CD4-positive, alpha-beta T cell (primary cell): ENCODE results near the gene SOX1. TPM values are rescaled to one million over a fixed set of nuclear protein-coding genes. Genes with fewer than 3 reads are reported as not detected.

Experiments used
- ATAC-seq: fragments of 200-7000 bp; cut with Tn5 transposase; one replicate; pipeline ENCODE4 v1.10.0; 2022; ENCODE audit warnings: mild to moderate bottlenecking; ENCODE audit not compliant: poor library complexity
- CTCF ChIA-PET: fragments of 350-600 bp; sonication (Branson Sonifier 250); formaldehyde crosslinking; loops from one replicate; lab custom pipeline; 2021; ENCODE audit warnings: antibody characterized with exemption, inconsistent platforms; lab: Charles Lee
- POLR2A ChIA-PET: fragments of 350-600 bp; sonication (Branson Sonifier 250); formaldehyde crosslinking; loops from one replicate; lab custom pipeline; 2021; ENCODE audit warnings: antibody characterized with exemption, inconsistent platforms; lab: Charles Lee
- DNase-seq, 14 experiments: peaks; one replicate each; pipeline ENCODE4 v3.0.0-alpha.2; 2013 to 2020; ENCODE audit warnings: mixed read lengths in 2 of 14
- H3K27ac ChIP-seq, 2 donors: one replicate each; pipeline versions ENCODE4 v1.5.1 to v1.7.0; 2013; ENCODE audit warnings: low read length in 2 of 2, low read depth in 1 of 2, mild to moderate bottlenecking in 1 of 2
- H3K27me3 ChIP-seq, 2 experiments: 1 replicate in 1 of 2; 2 replicates in 1 of 2; pipeline versions ENCODE4 v1.6.1 to v1.7.0; 2013; ENCODE audit warnings: low read length in 2 of 2, control low read depth in 1 of 2, mild to moderate bottlenecking in 1 of 2, moderate library complexity in 1 of 2; ENCODE audit not compliant: insufficient read depth in 2 of 2, control insufficient read depth in 1 of 2
- H3K36me3 ChIP-seq: one replicate; pipeline ENCODE4 v1.6.1; 2013; ENCODE audit warnings: low read length, control low read depth; ENCODE audit not compliant: insufficient read depth
- H3K4me1 ChIP-seq: one replicate; pipeline ENCODE4 v1.6.1; 2013; ENCODE audit warnings: low read length, control low read depth; ENCODE audit not compliant: insufficient read depth
- H3K4me3 ChIP-seq: one replicate; pipeline ENCODE4 v1.5.1; 2013; ENCODE audit warnings: mild to moderate bottlenecking, low read length, moderate library complexity
- H3K9me3 ChIP-seq, 2 experiments: 1 replicate in 1 of 2; 2 replicates in 1 of 2; pipeline versions ENCODE4 v1.6.1 to v1.7.0; 2013; ENCODE audit warnings: low read length in 2 of 2, mild to moderate bottlenecking in 2 of 2, control low read depth in 1 of 2, moderate library complexity in 1 of 2; ENCODE audit not compliant: control insufficient read depth in 1 of 2, insufficient read depth in 1 of 2
- H3K27ac Mint-ChIP-seq: one replicate; pipeline ENCODE4 v1.8.0; 2020; ENCODE audit warnings: mixed read lengths
- H3K27me3 Mint-ChIP-seq: one replicate; pipeline ENCODE4 v1.8.0; 2021; ENCODE audit warnings: mixed read lengths
- H3K36me3 Mint-ChIP-seq: one replicate; pipeline ENCODE4 v1.8.0; 2021; ENCODE audit warnings: low read depth, mixed read lengths
- H3K4me1 Mint-ChIP-seq: one replicate; pipeline ENCODE4 v1.8.0; 2021; ENCODE audit warnings: low read depth, mixed read lengths
- H3K4me3 Mint-ChIP-seq: one replicate; pipeline ENCODE4 v1.8.0; 2020; ENCODE audit warnings: mild to moderate bottlenecking, mixed read lengths
- H3K9me3 Mint-ChIP-seq: one replicate; pipeline ENCODE4 v1.8.0; 2020; ENCODE audit warnings: mixed read lengths
- CTCF ChIP-seq: fragments of 200-600 bp; IDR thresholded peaks from one replicate; pipeline ENCODE4 v1.8.0; 2022; ENCODE audit warnings: antibody characterized with exemption, mild to moderate bottlenecking
- intact Hi-C, 2 experiments: fragments of 100-400 bp; cut with DNase I in 1 of 2; cut with micrococcal nuclease in 1 of 2; formaldehyde crosslinking; loops; one replicate each; pipeline versions ENCODE4 v1.15.1 to v1.9.0; 2023 to 2025; cut with DNase I, micrococcal nuclease
- total RNA-seq, 174 experiments: library from RNA in 2 of 174; stranded (reverse) in 2 of 174; gene quantifications; one replicate each; pipeline ENCODE4 v1.2.3 and lab custom pipeline; 2021 to 2026

The SOX1 gene
- total RNA-seq, 2 experiments from 2014 or later = not detected

- DNase-seq (no peak), ATAC-seq (no peak)
- ChIA-PET CTCF (no interaction called here), POLR2A (no interaction called here)
- intact Hi-C loops = no loop called here
- H3K27me3 Mint-ChIP-seq = peaks cover 77% of the 10 kb centered on the region
- H3K9me3 Mint-ChIP-seq = peaks cover 9% of the 10 kb centered on the region
- H3K27ac Mint-ChIP-seq = no peak overlapping the region
- no peak for TF ChIP-seq CTCF
- H3K4me1 Mint-ChIP-seq = peaks cover 6% of the 10 kb centered on the region
- H3K27ac ChIP-seq = no peak overlapping the region
- no peaks in the 10 kb centered on the region for H3K4me1 ChIP-seq
- no peak overlapping the region for H3K4me3 Mint-ChIP-seq
- H3K9me3 ChIP-seq = peaks cover 0 to 46% of the 10 kb centered on the region in 2 experiments
- H3K27me3 ChIP-seq = peaks cover 53 to 86% of the 10 kb centered on the region in 2 experiments
- H3K36me3 Mint-ChIP-seq = no peaks in the 10 kb centered on the region
- H3K36me3 ChIP-seq = no peaks in the 10 kb centered on the region
- no peak overlapping the region for H3K4me3 ChIP-seq
Measured at GRCh38 chr13:112052213-112052612, 14.7 kb upstream of the SOX1 start.

- ATAC-seq (no peak), DNase-seq (no peak)
- H3K27me3 ChIP-seq = peaks cover 59 to 93% of the 10 kb centered on the region in 2 experiments
- H3K9me3 ChIP-seq = peaks cover 0 to 49% of the 10 kb centered on the region in 2 experiments
- Mint-ChIP-seq H3K9me3 (no peaks in the 10 kb centered on the region), H3K36me3 (no peaks in the 10 kb centered on the region), H3K4me3 (no peak overlapping the region), H3K4me1 (peaks cover 6% of the 10 kb centered on the region), H3K27ac (no peak overlapping the region), H3K27me3 (peaks cover 75% of the 10 kb centered on the region)
- intact Hi-C loops = no loop called here
- ChIA-PET CTCF (no interaction called here), POLR2A (no interaction called here)
- no peaks in the 10 kb centered on the region for H3K36me3 ChIP-seq
- H3K4me1 ChIP-seq = peaks cover 5% of the 10 kb centered on the region
- TF ChIP-seq CTCF = no peak
- no peak overlapping the region for H3K4me3 ChIP-seq
- H3K27ac ChIP-seq = no peak overlapping the region
Measured at GRCh38 chr13:112053167-112053743, 13.7 kb upstream of the SOX1 start.

- Mint-ChIP-seq H3K27ac (no peak overlapping the region), H3K4me3 (no peak overlapping the region), H3K4me1 (peaks cover 7% of the 10 kb centered on the region), H3K9me3 (no peaks in the 10 kb centered on the region), H3K27me3 (peaks cover 75% of the 10 kb centered on the region), H3K36me3 (no peaks in the 10 kb centered on the region)
- Histone ChIP-seq H3K9me3 (peaks cover 0 to 56% of the 10 kb centered on the region in 2 experiments), H3K4me1 (peaks cover 5% of the 10 kb centered on the region), H3K36me3 (no peaks in the 10 kb centered on the region), H3K4me3 (no peak overlapping the region), H3K27ac (no peak overlapping the region), H3K27me3 (peaks cover 63 to 96% of the 10 kb centered on the region in 2 experiments)
- DNase-seq (no peak), ATAC-seq (no peak)
- ChIA-PET POLR2A (no interaction called here), CTCF (no interaction called here)
- intact Hi-C loops = no loop called here
- no peak for TF ChIP-seq CTCF
Measured at GRCh38 chr13:112053744-112054615, 13.0 kb upstream of the SOX1 start.
